Fibroblast of lung (primary cell): ENCODE results near the gene RHOH. TPM values are rescaled to one million over a fixed set of nuclear protein-coding genes. Genes with fewer than 3 reads are reported as not detected.

ENCODE experiments used
- DNase-seq, 2 donors: peaks; one replicate each; pipeline versions ENCODE4 v3.0.0 to v3.0.0-alpha.2; 2010; ENCODE audit warnings: low read depth in 2 of 2
- H2AFZ ChIP-seq: 2 replicates; pipeline ENCODE4 v1.5.1; 2012; ENCODE audit warnings: low read length, control low read depth, inconsistent platforms
- H3K27ac ChIP-seq: 2 replicates; pipeline ENCODE4 v1.5.1; 2011; ENCODE audit warnings: low read length, control low read depth; ENCODE audit not compliant: insufficient read depth
- H3K27me3 ChIP-seq: 2 replicates; pipeline ENCODE4 v1.5.1; 2011; ENCODE audit warnings: mild to moderate bottlenecking, low read length; ENCODE audit not compliant: control insufficient read depth, insufficient read depth
- H3K36me3 ChIP-seq: 2 replicates; pipeline ENCODE4 v1.5.1; 2011; ENCODE audit warnings: low read length; ENCODE audit not compliant: control insufficient read depth, insufficient read depth
- H3K4me1 ChIP-seq: 2 replicates; pipeline ENCODE4 v1.5.1; 2011; ENCODE audit warnings: low read length; ENCODE audit not compliant: control insufficient read depth, insufficient read depth; ENCODE audit errors: extremely low read depth
- H3K4me2 ChIP-seq: 2 replicates; pipeline ENCODE4 v1.5.1; 2011; ENCODE audit warnings: low read length, control low read depth; ENCODE audit not compliant: insufficient read depth; ENCODE audit errors: extremely low read depth
- H3K4me3 ChIP-seq, 4 experiments: fragments of 200-600 bp in 1 of 4; sonication (generic) in 1 of 4; replicated peaks in 1 of 4; 2 replicates each; pipeline ENCODE4 v1.5.1; 2011 to 2016; ENCODE audit warnings: low read length in 4 of 4, low read depth in 3 of 4, mild to moderate bottlenecking in 3 of 4, control low read depth in 2 of 4, inconsistent platforms in 1 of 4, mixed read lengths in 1 of 4; ENCODE audit not compliant: insufficient read depth in 1 of 4; ENCODE audit errors: control extremely low read depth in 1 of 4
- H3K79me2 ChIP-seq: 2 replicates; pipeline ENCODE4 v1.5.1; 2012; ENCODE audit warnings: mild to moderate bottlenecking, low read length, inconsistent platforms; ENCODE audit not compliant: control insufficient read depth, insufficient read depth
- H3K9ac ChIP-seq: 2 replicates; pipeline ENCODE4 v1.5.1; 2011; ENCODE audit warnings: mild to moderate bottlenecking, low read length, control low read depth; ENCODE audit not compliant: insufficient read depth
- H3K9me3 ChIP-seq: 2 replicates; pipeline ENCODE4 v1.5.1; 2012; ENCODE audit warnings: low read depth, low read length; ENCODE audit not compliant: control insufficient read depth, insufficient read depth
- H4K20me1 ChIP-seq: 2 replicates; pipeline ENCODE4 v1.5.1; 2011; ENCODE audit warnings: low read length; ENCODE audit not compliant: control insufficient read depth, insufficient read depth; ENCODE audit errors: extremely low read depth
- CTCF ChIP-seq, 2 donors: IDR thresholded peaks in 1 of 2; conservative IDR thresholded peaks in 1 of 2; 1 replicate in 1 of 2; 2 replicates in 1 of 2; pipeline ENCODE4 v1.5.1; 2011 to 2012; ENCODE audit warnings: low read length in 2 of 2, control low read depth in 1 of 2, inconsistent platforms in 1 of 2, low read depth in 1 of 2, mild to moderate bottlenecking in 1 of 2
- EZH2 ChIP-seq: IDR thresholded peaks from 2 replicates; pipeline ENCODE4 v1.5.1; 2012; ENCODE audit warnings: low read length, control low read depth, mild to moderate bottlenecking; ENCODE audit errors: missing control alignments
- polyA plus RNA-seq, 2 donors: library from polyadenylated mRNA; depleted of rRNA in 1 of 2; stranded (reverse) in 1 of 2; unstranded in 1 of 2; fragments of >200 nt; gene quantifications; 2 replicates each; pipeline ENCODE4 v1.2.1, GENCODE V29; 2011 to 2012; ENCODE audit warnings: missing spikeins in 1 of 2
- total RNA-seq: library from RNA; depleted of rRNA; stranded (reverse); fragments of >200 nt; gene quantifications from 2 replicates; pipeline ENCODE4 v1.2.1, GENCODE V29; 2014

RHOH gene
- total and polyA plus RNA-seq, 2 donors (not counting 1 experiment from before 2014, with no cell fraction given), result not detected

- Histone ChIP-seq H3K4me1 (no peaks in the 10 kb centered on the region), H3K9ac (no peak overlapping the region), H2AFZ (no peak overlapping the region), H3K4me3 (no peak overlapping the region), H4K20me1 (no peaks in the 10 kb centered on the region), H3K27ac (no peak overlapping the region), H3K27me3 (no peaks in the 10 kb centered on the region), H3K36me3 (no peaks in the 10 kb centered on the region), H3K79me2 (no peaks in the 10 kb centered on the region), H3K4me2 (no peak overlapping the region), H3K9me3 (no peaks in the 10 kb centered on the region)
- no peak for TF ChIP-seq CTCF (conservative IDR thresholded peaks at IDR 0.05 in 1 of 2, IDR thresholded peaks at IDR 0.05 in 1 of 2; ENCODE audit: low read depth in 1 of 2, low read length in 2 of 2)
- no peak for TF ChIP-seq EZH2
- no peak for DNase-seq
Measured at GRCh38 chr4:40179360-40179759, 17.5 kb upstream of the RHOH start.

DNA sequence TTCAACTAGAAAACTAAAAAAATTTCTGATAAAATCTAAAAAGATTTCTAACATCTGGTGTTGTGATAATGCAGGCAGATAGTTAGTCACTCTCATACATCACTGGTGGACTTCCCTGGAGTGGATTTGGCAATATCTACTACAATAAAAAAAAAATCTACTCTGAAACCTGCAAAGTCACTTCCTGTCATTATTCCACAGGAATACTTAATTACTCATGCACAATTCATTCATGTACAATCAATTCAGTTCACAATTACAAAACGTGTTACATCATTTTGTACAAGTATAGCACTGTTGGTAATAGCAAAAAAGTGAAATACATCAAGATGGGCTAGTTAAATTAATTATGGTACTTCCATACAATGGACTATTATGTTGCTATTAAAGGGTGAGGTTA, 16.5 kb upstream of the RHOH start:
- no peaks in the 10 kb centered on the region for H4K20me1 ChIP-seq
- H3K9ac ChIP-seq, result no peak overlapping the region

DNA sequence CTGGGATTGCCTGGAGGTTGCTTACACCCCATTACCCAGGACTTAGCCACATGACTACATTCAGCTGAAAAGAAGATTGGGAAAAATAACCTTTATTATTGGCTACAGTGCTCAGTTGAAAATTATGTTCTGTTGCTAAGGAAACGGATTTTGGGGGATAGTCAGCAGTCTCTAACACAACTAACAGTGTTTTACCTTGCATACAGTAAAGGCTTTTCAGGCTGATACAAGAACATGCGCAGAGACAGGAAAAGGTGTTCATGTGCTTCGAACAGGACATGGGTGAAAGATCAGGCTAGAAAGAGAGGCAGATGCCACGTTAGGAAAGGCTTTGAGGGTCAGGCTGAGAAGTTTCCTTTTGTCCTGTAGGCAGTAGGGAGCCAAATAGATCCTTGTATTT, 14.8 kb upstream of the RHOH start:
- Histone ChIP-seq H3K27me3 (no peaks in the 10 kb centered on the region), H3K9me3 (no peaks in the 10 kb centered on the region), H4K20me1 (no peaks in the 10 kb centered on the region), H3K79me2 (no peaks in the 10 kb centered on the region), H3K4me2 (no peak overlapping the region), H3K27ac (no peak overlapping the region), H3K9ac (no peak overlapping the region), H3K4me1 (no peaks in the 10 kb centered on the region), H3K36me3 (no peaks in the 10 kb centered on the region), H2AFZ (no peak overlapping the region), H3K4me3 (no peak overlapping the region)
- no peak for TF ChIP-seq CTCF (conservative IDR thresholded peaks at IDR 0.05 in 1 of 2, IDR thresholded peaks at IDR 0.05 in 1 of 2; ENCODE audit: low read depth in 1 of 2, low read length in 2 of 2)
- no peak for TF ChIP-seq EZH2
- DNase-seq, result no peak

More for the DNA sequence above, 16.5 kb upstream of the RHOH start:
- peak; percentile 86 to 91 for DNase-seq
- H3K9me3 ChIP-seq, result no peaks in the 10 kb centered on the region
- no peaks in the 10 kb centered on the region for H3K4me1 ChIP-seq
- TF ChIP-seq CTCF (conservative IDR thresholded peaks at IDR 0.05 in 1 of 2, IDR thresholded peaks at IDR 0.05 in 1 of 2; ENCODE audit: low read depth in 1 of 2, low read length in 2 of 2) (no peak), EZH2 (no peak)
- H3K27me3 ChIP-seq, result no peaks in the 10 kb centered on the region
- no peak overlapping the region for H2AFZ ChIP-seq
- H3K27ac ChIP-seq, result peak overlapping the region; percentile 71
- H3K36me3 ChIP-seq, result no peaks in the 10 kb centered on the region
- H3K79me2 ChIP-seq, result no peaks in the 10 kb centered on the region
- no peak overlapping the region for H3K4me2 ChIP-seq
- H3K4me3 ChIP-seq, result no peak overlapping the region
